B cell (primary cell): ENCODE data around the gene ANKHD1. TPM values are rescaled to one million over a fixed set of nuclear protein-coding genes. Genes with fewer than 3 reads are reported as not detected.

Experiments
- ATAC-seq: fragments of 200-7000 bp; cut with Tn5 transposase; one replicate; pipeline ENCODE4 v1.10.0; 2021; ENCODE audit warnings: low read depth, mild to moderate bottlenecking, moderate number of reproducible peaks, moderate library complexity
- CTCF ChIA-PET: fragments of 350-600 bp; sonication (Branson Sonifier 250); formaldehyde crosslinking; loops from one replicate; lab custom pipeline; 2021; ENCODE audit warnings: antibody characterized with exemption, inconsistent platforms; lab: Charles Lee
- POLR2A ChIA-PET: fragments of 350-600 bp; sonication (Branson Sonifier 250); formaldehyde crosslinking; loops from one replicate; lab custom pipeline; 2021; ENCODE audit warnings: antibody characterized with exemption; lab: Charles Lee
- DNase-seq: peaks from one replicate; pipeline ENCODE4 v3.0.0; 2013
- H2AFZ ChIP-seq: 2 replicates; pipeline ENCODE4 v1.6.1; 2012; ENCODE audit warnings: mild to moderate bottlenecking, low read depth, low read length; ENCODE audit not compliant: insufficient read depth, poor library complexity, severe bottlenecking
- H3K27ac ChIP-seq, 2 donors: 1 replicate in 1 of 2; 2 replicates in 1 of 2; pipeline ENCODE4 v1.5.1; 2012 to 2013; ENCODE audit warnings: low read length in 2 of 2, mild to moderate bottlenecking in 2 of 2, moderate library complexity in 1 of 2
- H3K27me3 ChIP-seq, 4 experiments: fragments of 200-600 bp in 1 of 4; sonication (generic) in 1 of 4; replicated peaks in 1 of 4; 1 replicate in 2 of 4; 2 replicates in 2 of 4; pipeline versions ENCODE4 v1.6.1 to v1.7.0; 2013 to 2016; ENCODE audit warnings: low read length in 3 of 4, mild to moderate bottlenecking in 2 of 4, mixed read lengths in 1 of 4, moderate library complexity in 1 of 4; ENCODE audit not compliant: insufficient read depth in 4 of 4, control insufficient read depth in 3 of 4; ENCODE audit errors: control extremely low read depth in 1 of 4
- H3K36me3 ChIP-seq, 2 experiments: replicated peaks in 1 of 2; 1 replicate in 1 of 2; 2 replicates in 1 of 2; pipeline versions ENCODE4 v1.6.1 to v1.7.1; 2013; ENCODE audit warnings: low read length in 1 of 2; ENCODE audit not compliant: insufficient read depth in 2 of 2, control insufficient read depth in 1 of 2; ENCODE audit errors: control extremely low read depth in 1 of 2, extremely low read depth in 1 of 2
- H3K4me1 ChIP-seq, 2 donors: fragments of 200-600 bp in 1 of 2; sonication (generic) in 1 of 2; 1 replicate in 1 of 2; 2 replicates in 1 of 2; pipeline versions ENCODE4 v1.5.1 to v1.6.1; 2013 to 2017; ENCODE audit warnings: low read length in 2 of 2; ENCODE audit not compliant: control insufficient read depth in 2 of 2, insufficient read depth in 2 of 2
- H3K4me2 ChIP-seq: replicated peaks from 2 replicates; pipeline ENCODE3; 2012; ENCODE audit warnings: mild to moderate bottlenecking, low read depth, low read length; ENCODE audit not compliant: poor library complexity, severe bottlenecking
- H3K4me3 ChIP-seq, 5 experiments: fragments of 200-600 bp in 1 of 5; sonication (generic) in 1 of 5; 1 replicate in 3 of 5; 2 replicates in 2 of 5; pipeline versions ENCODE4 v1.5.1 to v1.7.0; 2011 to 2016; ENCODE audit warnings: low read length in 4 of 5, mild to moderate bottlenecking in 4 of 5, low read depth in 2 of 5, control low read depth in 1 of 5, moderate library complexity in 1 of 5; ENCODE audit not compliant: insufficient read depth in 1 of 5; ENCODE audit errors: control extremely low read depth in 1 of 5, extremely low read depth in 1 of 5
- H3K79me2 ChIP-seq: fragments of 200-600 bp; sonication (generic); one replicate; pipeline ENCODE4 v1.6.0; 2016; ENCODE audit warnings: low read length; ENCODE audit not compliant: control insufficient read depth, insufficient read depth
- H3K9ac ChIP-seq: fragments of 200-600 bp; sonication (generic); 2 replicates; pipeline ENCODE4 v1.6.1; 2017; ENCODE audit warnings: mild to moderate bottlenecking, low read length, moderate library complexity
- H3K9me3 ChIP-seq, 3 donors: one replicate each; pipeline versions ENCODE4 v1.6.1 to v1.7.1; 2013; ENCODE audit warnings: low read length in 2 of 3; ENCODE audit not compliant: control insufficient read depth in 2 of 3, insufficient read depth in 1 of 3; ENCODE audit errors: control extremely low read depth in 1 of 3
- H4K20me1 ChIP-seq: 2 replicates; pipeline ENCODE4 v1.6.0; 2012; ENCODE audit warnings: mild to moderate bottlenecking, low read length; ENCODE audit not compliant: insufficient read depth, control insufficient read depth, poor library complexity, severe bottlenecking
- H3K27ac Mint-ChIP-seq: one replicate; pipeline ENCODE4 v1.8.0; 2021; ENCODE audit warnings: mixed read lengths
- H3K27me3 Mint-ChIP-seq: one replicate; pipeline ENCODE4 v1.8.0; 2021; ENCODE audit warnings: mixed read lengths
- H3K4me1 Mint-ChIP-seq: one replicate; pipeline ENCODE4 v1.8.0; 2021; ENCODE audit warnings: mixed read lengths
- H3K4me3 Mint-ChIP-seq: one replicate; pipeline ENCODE4 v1.8.0; 2021; ENCODE audit warnings: mixed read lengths
- H3K9me3 Mint-ChIP-seq: one replicate; pipeline ENCODE4 v1.8.0; 2022; ENCODE audit warnings: mixed read lengths; ENCODE audit not compliant: insufficient read depth
- CTCF ChIP-seq: fragments of 200-600 bp; IDR thresholded peaks from one replicate; pipeline ENCODE4 v1.8.0; 2022; ENCODE audit warnings: antibody characterized with exemption, mild to moderate bottlenecking
- EZH2 ChIP-seq: IDR thresholded peaks from 2 replicates; pipeline ENCODE4 v1.6.1; 2012; ENCODE audit warnings: borderline replicate concordance, low read depth, mild to moderate bottlenecking, moderate library complexity, low read length; ENCODE audit not compliant: insufficient read depth, poor library complexity, severe bottlenecking
- WGBS: methylation state at CpG from one replicate; pipeline ENCODE4 v1.1.5; 2013; ENCODE audit warnings: missing lambda C conversion rate; ENCODE audit not compliant: insufficient coverage; 5-methylcytosine and 5-hydroxymethylcytosine counted together
- intact Hi-C: fragments of 100-400 bp; cut with micrococcal nuclease; formaldehyde crosslinking; loops from one replicate; pipeline ENCODE4 v1.10.0; 2022
- polyA plus RNA-seq: library from polyadenylated mRNA; depleted of rRNA; stranded (reverse); fragments of >200 nt; gene quantifications from 2 replicates; pipeline ENCODE4 v1.2.3, GENCODE V29; 2012
- total RNA-seq, 2 donors: library from RNA; stranded (reverse); fragments of 120-200 nt in 1 of 2; gene quantifications; 1 replicate in 1 of 2; 2 replicates in 1 of 2; pipeline versions ENCODE4 v1.2.3 to v1.2.4, GENCODE V29; 2013 to 2022

Gene ANKHD1
- total and polyA plus RNA-seq, 2 donors (not counting 1 experiment from before 2014, with no cell fraction given): 96.3 to 246 TPM

- Mint-ChIP-seq H3K4me3 (no peak overlapping the region), H3K27me3 (no peaks in the 10 kb centered on the region), H3K27ac (peak overlapping the region; percentile 35), H3K9me3 (no peaks in the 10 kb centered on the region), H3K4me1 (peaks cover 11% of the 10 kb centered on the region)
- DNase-seq: no peak
- peak overlapping the region in 1 of 2 donors; percentile 41 for H3K27ac ChIP-seq
- no peaks in the 10 kb centered on the region for H3K27me3 ChIP-seq
- no CpG with 5 or more reads among the region's 2 CpGs for WGBS
- no peak overlapping the region for H3K4me3 ChIP-seq
- CTCF ChIA-PET: interaction anchor here (1.5 kb wide), 1 partner anchor 9 kb away, joined by 3 read pairs; no protein-coding TSS in a partner anchor
- peaks cover 15 to 36% of the 10 kb centered on the region in 2 experiments for H3K36me3 ChIP-seq
- H3K4me2 ChIP-seq: peak overlapping the region; percentile 13
- H3K4me1 ChIP-seq: peaks cover 0 to 5% of the 10 kb centered on the region in 2 donors
- no peaks in the 10 kb centered on the region for H3K9me3 ChIP-seq
- TF ChIP-seq EZH2 (no peak), CTCF (no peak)
- ATAC-seq: no peak
- intact Hi-C loops: no loop called here
- no peak overlapping the region for H3K9ac ChIP-seq
- POLR2A ChIA-PET: no interaction called here
- no peak overlapping the region for H2AFZ ChIP-seq
- no peaks in the 10 kb centered on the region for H3K79me2 ChIP-seq
- no peaks in the 10 kb centered on the region for H4K20me1 ChIP-seq
Observed at GRCh38 chr5:140524003-140524402, 122.4 kb downstream of the ANKHD1 start.

- Mint-ChIP-seq H3K27me3 (no peaks in the 10 kb centered on the region), H3K27ac (no peak overlapping the region), H3K9me3 (no peaks in the 10 kb centered on the region), H3K4me3 (no peak overlapping the region), H3K4me1 (peaks cover 1% of the 10 kb centered on the region)
- no peak overlapping the region for H3K4me3 ChIP-seq
- H3K9ac ChIP-seq: no peak overlapping the region
- H4K20me1 ChIP-seq: no peaks in the 10 kb centered on the region
- ChIA-PET CTCF (no interaction called here), POLR2A (interaction anchor here (0.5 to 0.6 kb wide), 2 partner anchors 24 to 191 kb away, joined by 3 to 5 read pairs; no protein-coding TSS in a partner anchor)
- H3K9me3 ChIP-seq: no peaks in the 10 kb centered on the region
- H2AFZ ChIP-seq: no peak overlapping the region
- H3K27me3 ChIP-seq: no peaks in the 10 kb centered on the region
- no peaks in the 10 kb centered on the region for H3K79me2 ChIP-seq
- no peak for TF ChIP-seq EZH2
- TF ChIP-seq CTCF: no peak
- H3K36me3 ChIP-seq: peaks cover 8 to 58% of the 10 kb centered on the region in 2 experiments
- peak overlapping the region in 1 of 2 donors; percentile 7 for H3K27ac ChIP-seq
- no peaks in the 10 kb centered on the region for H3K4me1 ChIP-seq
- no CpG with 5 or more reads among the region's 1 CpG for WGBS
- DNase-seq (no peak), ATAC-seq (no peak)
- no peak overlapping the region for H3K4me2 ChIP-seq
- intact Hi-C loops: no loop called here
Observed at GRCh38 chr5:140540227-140540626, 138.6 kb downstream of the ANKHD1 start.
